ENCODE data around the gene ZNF608.

ZNF608 gene

GRCh38 chr5:124701873-124702425 is 44.5 kb downstream of the ZNF608 start:
- Histone ChIP-seq H3K9ac (ENCODE audit: low read length) (peak overlapping the region; percentile 61), H3K9me3 (ENCODE audit: insufficient read depth, low read length) (no peaks in the 10 kb centered on the region), H2AFZ (ENCODE audit: low read depth, low read length, severe bottlenecking) (no peak overlapping the region), H4K20me1 (ENCODE audit: low read depth, low read length) (no peaks in the 10 kb centered on the region), H3K4me3 (ENCODE audit: insufficient read depth, low read length, poor library complexity, severe bottlenecking) (no peak overlapping the region), H3F3A (ENCODE audit: insufficient read depth) (peaks cover 56% of the 10 kb centered on the region), H3K4me2 (ENCODE audit: low read depth, low read length, poor library complexity, severe bottlenecking) (peak overlapping the region; percentile 72), H3K79me2 (ENCODE audit: insufficient read depth, low read length) (peaks cover 100% of the 10 kb centered on the region), H3K9me2 (replicated peaks; ENCODE audit: insufficient read depth, low read length) (no peaks in the 10 kb centered on the region), H3K27me3 (ENCODE audit: low read length) (no peaks in the 10 kb centered on the region), H3K27ac (ENCODE audit: low read depth, low read length) (peak overlapping the region; percentile 96), H3K36me3 (ENCODE audit: low read length) (peaks cover 16% of the 10 kb centered on the region)
- TF ChIP-seq EZH2phosphoT487 (conservative IDR thresholded peaks at IDR 0.05; ENCODE audit: low read length), result no peak
- TF ChIP-seq, protein P1, sequence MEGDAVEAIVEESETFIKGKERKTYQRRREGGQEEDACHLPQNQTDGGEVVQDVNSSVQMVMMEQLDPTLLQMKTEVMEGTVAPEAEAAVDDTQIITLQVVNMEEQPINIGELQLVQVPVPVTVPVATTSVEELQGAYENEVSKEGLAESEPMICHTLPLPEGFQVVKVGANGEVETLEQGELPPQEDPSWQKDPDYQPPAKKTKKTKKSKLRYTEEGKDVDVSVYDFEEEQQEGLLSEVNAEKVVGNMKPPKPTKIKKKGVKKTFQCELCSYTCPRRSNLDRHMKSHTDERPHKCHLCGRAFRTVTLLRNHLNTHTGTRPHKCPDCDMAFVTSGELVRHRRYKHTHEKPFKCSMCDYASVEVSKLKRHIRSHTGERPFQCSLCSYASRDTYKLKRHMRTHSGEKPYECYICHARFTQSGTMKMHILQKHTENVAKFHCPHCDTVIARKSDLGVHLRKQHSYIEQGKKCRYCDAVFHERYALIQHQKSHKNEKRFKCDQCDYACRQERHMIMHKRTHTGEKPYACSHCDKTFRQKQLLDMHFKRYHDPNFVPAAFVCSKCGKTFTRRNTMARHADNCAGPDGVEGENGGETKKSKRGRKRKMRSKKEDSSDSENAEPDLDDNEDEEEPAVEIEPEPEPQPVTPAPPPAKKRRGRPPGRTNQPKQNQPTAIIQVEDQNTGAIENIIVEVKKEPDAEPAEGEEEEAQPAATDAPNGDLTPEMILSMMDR (IDR thresholded peaks at IDR 0.05; ENCODE audit: insufficient read depth, low read length, poor library complexity, severe bottlenecking), result no peak

DNA sequence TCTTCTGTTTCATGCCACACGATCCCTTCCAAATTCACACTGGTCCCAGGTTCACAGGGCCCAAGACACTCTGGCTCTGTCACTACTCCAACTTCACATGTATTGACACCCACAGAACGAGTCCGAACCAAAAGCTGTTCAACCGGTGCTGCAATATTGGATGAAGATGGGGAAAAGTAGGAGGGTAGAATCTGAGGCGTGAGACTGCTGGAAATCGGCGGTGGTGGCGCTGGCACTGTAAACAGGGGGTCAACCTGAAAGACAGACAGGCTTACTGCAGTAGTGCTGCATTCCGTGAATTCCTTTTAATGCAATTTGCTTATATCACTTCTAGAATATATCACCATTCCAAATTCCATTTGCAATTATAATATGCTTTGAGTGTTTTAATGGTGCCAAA is 45.4 kb downstream of the ZNF608 start:
- Histone ChIP-seq H3F3A (ENCODE audit: insufficient read depth) (peaks cover 47% of the 10 kb centered on the region), H2AFZ (ENCODE audit: low read depth, low read length, severe bottlenecking) (no peak overlapping the region), H3K9me2 (replicated peaks; ENCODE audit: insufficient read depth, low read length) (no peaks in the 10 kb centered on the region), H3K4me3 (ENCODE audit: insufficient read depth, low read length, poor library complexity, severe bottlenecking) (no peak overlapping the region), H3K79me2 (ENCODE audit: insufficient read depth, low read length) (peaks cover 100% of the 10 kb centered on the region), H3K36me3 (ENCODE audit: low read length) (peaks cover 16% of the 10 kb centered on the region), H3K27ac (ENCODE audit: low read depth, low read length) (peak overlapping the region; percentile 96; the same call in 1 of the 2 replicates), H3K4me2 (ENCODE audit: low read depth, low read length, poor library complexity, severe bottlenecking) (no peak overlapping the region), H3K9ac (ENCODE audit: low read length) (no peak overlapping the region), H3K27me3 (ENCODE audit: low read length) (no peaks in the 10 kb centered on the region), H3K9me3 (ENCODE audit: insufficient read depth, low read length) (no peaks in the 10 kb centered on the region), H4K20me1 (ENCODE audit: low read depth, low read length) (no peaks in the 10 kb centered on the region)
- no peak for TF ChIP-seq EZH2phosphoT487 (conservative IDR thresholded peaks at IDR 0.05; ENCODE audit: low read length)
- TF ChIP-seq, protein P1 (IDR thresholded peaks at IDR 0.05; ENCODE audit: insufficient read depth, low read length, poor library complexity, severe bottlenecking), result no peak

- no peaks in the 10 kb centered on the region for H4K20me1 ChIP-seq (ENCODE audit: low read depth, low read length)
- H3K27me3 ChIP-seq (ENCODE audit: low read length), result no peaks in the 10 kb centered on the region
- no peak overlapping the region for H2AFZ ChIP-seq (ENCODE audit: low read depth, low read length, severe bottlenecking)
- H3F3A ChIP-seq (ENCODE audit: insufficient read depth), result peaks cover 40% of the 10 kb centered on the region
- peak overlapping the region; percentile 36; the same call in 1 of the 2 replicates for H3K27ac ChIP-seq (ENCODE audit: low read depth, low read length)
- H3K9me3 ChIP-seq (ENCODE audit: insufficient read depth, low read length), result no peaks in the 10 kb centered on the region
- no peak overlapping the region for H3K4me3 ChIP-seq (ENCODE audit: insufficient read depth, low read length, poor library complexity, severe bottlenecking)
- no peak overlapping the region for H3K4me2 ChIP-seq (ENCODE audit: low read depth, low read length, poor library complexity, severe bottlenecking)
- peaks cover 100% of the 10 kb centered on the region for H3K79me2 ChIP-seq (ENCODE audit: insufficient read depth, low read length)
- no peak overlapping the region for H3K9ac ChIP-seq (ENCODE audit: low read length)
- H3K9me2 ChIP-seq (replicated peaks; ENCODE audit: insufficient read depth, low read length), result no peaks in the 10 kb centered on the region
- no peak for TF ChIP-seq EZH2phosphoT487 (conservative IDR thresholded peaks at IDR 0.05; ENCODE audit: low read length)
- TF ChIP-seq, protein P1 (IDR thresholded peaks at IDR 0.05; ENCODE audit: insufficient read depth, low read length, poor library complexity, severe bottlenecking), result no peak
- peaks cover 16% of the 10 kb centered on the region for H3K36me3 ChIP-seq (ENCODE audit: low read length)
Observed at GRCh38 chr5:124700333-124700732, 46.1 kb downstream of the ZNF608 start.

Measured in SU-DHL-6 (cell line).